HG02571 (cell line): Measurements from ENCODE around the gene MYL7.

Experiments used
- ATAC-seq: cut with Tn5 transposase; IDR thresholded peaks from one replicate; pipeline ENCODE4 v1.9.1; 2021; ENCODE audit warnings: mild to moderate bottlenecking, moderate library complexity; ENCODE audit not compliant: unreplicated experiment

The MYL7 gene

DNA sequence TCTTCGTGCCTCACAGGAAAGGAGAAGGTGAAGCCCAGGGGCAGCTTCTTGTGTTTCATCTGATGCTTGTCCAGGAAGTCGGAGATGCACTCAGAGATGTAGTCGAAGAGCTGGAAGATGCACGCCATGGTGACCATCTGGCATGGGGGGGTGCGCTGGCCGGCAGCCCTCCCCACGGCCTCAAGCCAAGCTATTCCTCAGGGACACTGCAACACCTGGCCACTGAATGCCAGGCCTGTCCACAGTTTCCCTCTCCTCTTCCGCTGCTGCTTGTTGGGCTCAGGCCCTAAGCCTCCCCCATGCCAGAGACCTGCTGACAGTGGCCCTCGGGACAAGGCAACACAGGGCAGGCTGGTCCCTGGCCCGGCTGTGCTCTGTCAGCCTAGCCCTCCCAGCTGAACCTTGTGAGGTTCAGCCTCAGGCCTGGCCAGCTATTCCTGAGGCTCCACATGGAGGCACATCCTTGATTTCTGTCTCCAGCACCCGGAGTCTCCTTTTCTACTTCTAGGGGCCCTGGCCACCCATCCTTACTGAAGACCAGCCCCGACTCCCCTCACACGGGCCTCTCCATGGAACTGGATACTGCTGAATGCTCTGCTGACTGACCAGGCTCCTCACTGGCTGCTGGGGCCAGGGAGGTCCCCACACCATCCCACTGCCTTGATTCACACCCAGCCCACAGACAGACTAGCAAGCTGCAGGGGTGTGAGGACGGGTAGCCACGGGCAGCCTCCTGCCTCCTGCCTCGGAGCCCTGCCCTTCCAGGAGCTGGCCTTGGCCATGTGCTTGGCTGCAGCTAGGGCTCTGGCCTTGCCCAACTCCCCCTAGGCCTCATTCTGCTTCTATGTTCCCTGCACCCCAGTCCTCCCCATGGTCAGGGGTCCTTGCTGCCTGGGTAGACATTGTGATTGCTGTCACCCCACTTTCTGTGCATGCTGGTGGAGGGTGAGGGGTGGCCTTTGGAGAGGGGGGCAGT is 10.1 kb upstream of the MYL7 start:
- ATAC-seq, result no peak

DNA sequence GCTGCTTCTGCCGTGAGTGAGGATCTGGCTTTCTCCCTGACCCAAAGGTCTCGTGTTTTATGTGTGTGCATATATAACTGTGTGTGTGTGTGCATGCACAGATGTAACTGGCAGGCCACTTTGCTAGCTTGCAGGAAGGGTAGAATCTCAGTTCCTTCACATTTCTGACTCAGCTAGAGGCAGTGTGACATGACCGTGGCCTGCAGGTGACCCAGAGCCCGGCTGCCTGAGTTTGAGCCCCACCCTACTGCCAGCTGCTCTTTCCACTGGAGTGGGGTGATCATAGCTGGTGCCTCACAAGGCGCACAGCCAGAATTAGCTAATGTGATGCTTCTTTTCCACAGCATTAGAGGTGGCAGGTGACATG is 9.3 kb upstream of the MYL7 start:
- ATAC-seq, result no peak

DNA sequence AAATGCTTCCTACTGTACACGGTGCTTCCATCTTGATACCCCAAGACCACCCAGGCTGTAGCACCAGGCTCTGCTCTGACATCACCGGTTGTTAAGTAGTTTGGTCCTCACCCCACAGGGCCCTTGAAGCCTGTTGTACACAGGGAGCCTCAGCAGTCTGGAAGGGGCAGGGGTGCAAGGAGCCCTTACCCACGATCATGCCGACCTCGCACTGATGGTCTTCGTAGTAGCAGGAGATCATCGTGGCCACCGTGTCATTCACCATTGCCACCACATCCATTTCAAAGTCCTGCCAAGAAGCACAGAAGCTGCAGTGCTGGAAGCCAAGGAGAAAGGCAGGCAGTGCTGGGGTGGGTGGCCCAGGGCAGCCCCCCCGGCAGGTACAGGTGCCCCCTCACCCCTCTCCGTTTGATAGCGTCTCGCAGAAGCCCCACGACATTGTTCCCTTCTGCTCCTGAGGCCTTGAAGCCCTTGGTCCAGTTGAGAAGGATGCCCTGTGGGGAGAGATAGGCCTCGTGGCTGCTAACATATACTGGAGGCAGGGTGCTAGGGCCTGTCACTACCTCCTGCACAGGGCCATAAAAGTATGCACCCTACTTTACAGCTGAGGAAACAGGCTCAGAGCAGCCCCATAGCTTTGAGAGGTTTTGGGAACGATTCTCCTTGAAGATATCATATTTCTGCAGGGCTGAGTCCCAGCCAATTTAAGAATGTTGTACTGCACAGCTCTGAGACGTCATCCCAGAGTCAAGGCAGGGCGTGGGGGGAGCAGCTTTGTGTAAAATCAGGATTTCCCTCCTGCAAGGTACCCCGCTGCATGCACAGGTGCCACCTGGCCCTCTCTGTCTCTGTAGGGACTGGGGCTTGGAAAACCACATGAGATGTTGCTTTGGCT is 8.7 kb upstream of the MYL7 start:
- no peak for ATAC-seq

DNA sequence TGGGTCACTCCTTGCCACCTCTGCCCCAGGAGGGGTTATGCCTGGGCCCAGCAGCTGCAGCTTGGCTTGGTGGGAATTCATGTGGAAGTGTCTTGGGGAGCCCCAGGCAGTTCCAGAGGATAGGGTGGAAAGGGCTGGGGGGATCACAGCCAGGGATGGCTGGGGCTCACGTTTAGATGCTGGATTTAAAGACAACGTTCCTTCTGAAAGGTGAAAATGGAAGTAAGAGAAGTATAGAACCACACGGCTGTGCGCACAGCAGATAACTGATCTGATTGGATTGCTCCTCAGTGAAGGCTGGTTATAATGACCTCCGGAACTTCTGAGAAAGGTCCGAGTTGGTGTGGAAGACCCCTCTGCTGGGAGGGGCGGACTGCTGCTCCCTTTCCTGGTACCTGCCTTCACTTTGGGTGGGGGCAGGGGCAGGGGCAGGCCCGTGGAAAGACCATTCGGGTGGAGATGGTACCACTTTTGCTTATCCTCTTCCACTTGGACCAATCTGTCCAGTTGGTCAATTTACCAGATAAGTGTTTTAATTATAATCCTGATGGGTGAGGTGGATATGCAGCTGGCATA is 7.9 kb upstream of the MYL7 start:
- no peak for ATAC-seq

DNA sequence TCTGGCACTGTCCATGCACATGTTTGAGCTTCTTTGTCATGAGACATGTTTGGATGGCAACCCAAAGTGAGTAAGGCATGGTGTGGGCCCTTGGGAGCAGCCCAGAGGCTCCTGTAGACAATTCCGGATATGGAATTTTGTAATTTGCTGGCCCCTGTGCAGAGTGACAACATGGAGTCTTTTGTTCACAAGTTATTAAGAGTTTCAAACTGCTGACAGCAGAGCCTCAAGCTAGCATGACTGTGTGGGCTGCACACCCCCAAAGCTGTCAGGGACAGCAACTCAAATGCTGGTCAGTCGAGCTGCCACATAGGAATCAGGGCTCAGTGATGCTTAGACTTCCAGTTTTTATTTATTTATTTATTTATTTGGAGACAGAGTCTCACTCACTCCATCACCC is 7.0 kb upstream of the MYL7 start:
- ATAC-seq, result no peak

DNA sequence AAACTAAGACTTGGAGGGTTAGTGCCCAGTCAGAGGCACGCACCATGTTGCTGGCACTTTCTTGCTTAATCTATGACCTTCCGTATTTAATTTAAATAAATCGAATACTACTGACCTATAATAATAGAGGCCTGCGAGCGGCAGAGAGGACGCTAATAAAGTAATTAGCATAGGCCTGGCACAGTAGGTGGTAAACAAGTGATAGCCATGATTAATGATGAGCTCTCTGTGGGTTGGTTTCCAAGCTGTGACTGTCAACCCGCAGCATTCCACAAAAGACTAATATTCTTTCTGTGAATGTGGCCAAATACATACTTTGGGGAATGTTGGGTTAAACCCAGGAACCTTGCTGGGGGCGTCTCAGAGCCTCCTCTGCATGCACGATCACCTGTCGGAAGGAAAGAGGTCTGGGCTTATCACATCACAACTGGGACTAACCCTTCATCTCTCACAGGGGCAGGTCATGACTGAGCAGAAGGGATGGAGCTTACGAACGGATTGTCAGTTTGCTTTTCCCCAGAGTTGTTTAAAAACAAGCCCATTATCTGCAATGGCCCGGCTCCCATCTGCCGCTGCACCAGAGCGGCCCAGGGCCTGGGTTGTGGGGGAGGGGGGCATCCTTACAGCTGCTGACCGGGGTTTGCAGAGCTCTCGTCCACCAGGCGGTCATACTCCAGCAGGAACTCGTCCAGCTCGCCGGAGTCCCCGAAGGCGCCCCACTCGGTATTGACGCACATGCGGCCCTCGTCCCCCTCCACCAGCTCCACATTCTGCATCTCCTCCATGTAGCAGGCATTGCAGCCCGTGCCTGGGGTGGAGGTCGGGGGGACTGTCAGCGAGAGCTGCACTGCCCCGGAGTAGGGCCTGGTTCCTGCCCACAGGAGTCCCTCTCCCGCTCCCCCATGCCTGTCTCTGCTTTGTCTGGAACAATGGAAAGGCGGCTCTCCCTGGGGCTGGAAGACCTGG is 6.2 kb upstream of the MYL7 start:
- ATAC-seq, result no peak

DNA sequence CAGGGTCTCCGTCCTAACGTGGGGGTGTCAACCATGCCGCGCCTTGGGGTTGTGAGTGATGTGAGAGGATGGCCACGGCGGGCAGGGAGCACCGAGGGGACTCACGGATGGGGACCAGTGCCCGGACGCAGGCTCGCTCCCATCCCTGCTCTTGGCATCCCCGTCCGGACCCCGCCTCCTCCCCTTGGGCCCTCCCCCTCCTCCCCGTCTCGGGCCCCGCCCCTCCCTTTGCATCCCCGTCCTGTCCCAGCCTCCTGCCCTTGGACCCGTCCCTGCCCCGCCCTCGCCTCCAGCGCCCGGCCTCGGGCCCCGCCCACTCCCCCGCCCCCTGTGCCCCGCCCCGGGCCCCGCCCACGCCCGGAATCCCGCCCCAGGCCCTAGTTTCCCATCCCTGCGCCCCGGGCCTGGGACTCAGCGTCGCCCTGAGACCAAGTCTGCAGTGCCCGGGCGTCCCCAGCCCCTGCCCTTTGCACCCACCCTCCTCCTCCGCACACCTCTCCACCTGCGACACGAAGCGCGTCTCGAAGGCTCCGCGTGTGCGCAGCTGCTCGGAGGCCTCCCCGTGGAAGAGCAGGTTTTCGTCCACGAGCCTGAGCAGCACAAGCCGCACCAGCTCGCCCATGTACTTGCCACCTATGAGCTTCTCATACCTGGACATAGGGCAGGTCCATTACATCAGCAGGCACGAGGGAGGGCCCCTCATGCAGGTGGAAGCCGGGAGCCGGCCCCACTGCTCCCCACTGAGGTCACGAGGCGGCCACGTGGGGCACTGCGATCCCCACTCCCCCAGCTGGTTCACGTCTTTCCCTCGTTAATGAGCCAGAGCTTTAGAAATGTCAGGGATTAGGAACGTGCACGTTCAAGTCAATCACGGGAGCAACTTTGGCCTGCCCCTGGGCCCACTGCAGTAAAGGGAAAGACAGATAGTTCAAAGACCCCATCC is 5.1 kb upstream of the MYL7 start:
- ATAC-seq, result no peak

DNA sequence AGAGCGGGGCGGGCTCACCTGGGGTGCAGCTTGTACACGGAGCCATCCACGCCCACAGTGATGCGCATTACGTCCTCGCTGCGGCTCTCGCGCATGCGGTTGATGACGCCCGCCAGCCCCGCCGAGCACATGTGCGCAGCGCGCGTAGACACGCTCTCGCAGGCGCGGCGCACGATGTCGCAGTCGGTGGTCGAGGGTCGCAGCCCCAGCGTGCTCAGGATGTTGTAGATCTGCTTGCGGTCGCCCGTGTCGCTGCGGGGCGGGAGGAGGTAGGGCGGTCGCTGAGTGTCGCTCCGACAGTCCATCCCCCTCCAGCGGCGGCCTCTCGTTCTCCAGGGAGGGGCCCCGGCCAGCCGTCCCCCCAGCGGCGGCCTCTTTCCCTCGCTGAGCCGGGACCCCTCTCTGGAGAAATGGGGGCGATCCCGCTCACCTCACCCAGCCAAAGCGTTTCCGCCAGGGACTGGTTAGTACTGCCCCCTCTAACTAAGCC is 4.4 kb upstream of the MYL7 start:
- ATAC-seq, result no peak

DNA sequence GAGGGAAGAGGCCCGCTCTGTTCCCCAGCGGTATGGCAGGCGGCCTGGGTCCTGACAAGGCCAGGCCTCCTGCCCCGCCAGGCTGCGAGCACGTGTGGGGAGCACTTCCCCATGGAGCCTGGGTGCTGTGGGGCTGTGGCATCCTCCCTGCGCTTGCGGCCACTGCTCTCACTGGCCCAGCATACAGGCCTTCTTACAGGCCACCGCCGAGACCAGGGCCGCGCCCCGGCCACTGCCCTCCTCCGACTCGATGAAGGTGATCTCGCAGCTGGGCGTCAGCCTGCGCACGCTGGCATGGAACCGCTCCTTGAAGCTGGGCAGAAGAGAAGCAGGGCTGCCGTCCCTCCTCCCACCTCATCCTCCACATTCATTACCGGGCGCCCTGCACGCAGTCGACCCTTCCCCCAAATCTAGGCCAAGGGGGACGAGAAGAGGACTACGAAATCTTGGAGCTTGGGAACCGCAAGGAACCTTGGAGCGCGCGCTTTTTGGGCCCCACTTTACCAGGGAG is 3.9 kb upstream of the MYL7 start:
- no peak for ATAC-seq

DNA sequence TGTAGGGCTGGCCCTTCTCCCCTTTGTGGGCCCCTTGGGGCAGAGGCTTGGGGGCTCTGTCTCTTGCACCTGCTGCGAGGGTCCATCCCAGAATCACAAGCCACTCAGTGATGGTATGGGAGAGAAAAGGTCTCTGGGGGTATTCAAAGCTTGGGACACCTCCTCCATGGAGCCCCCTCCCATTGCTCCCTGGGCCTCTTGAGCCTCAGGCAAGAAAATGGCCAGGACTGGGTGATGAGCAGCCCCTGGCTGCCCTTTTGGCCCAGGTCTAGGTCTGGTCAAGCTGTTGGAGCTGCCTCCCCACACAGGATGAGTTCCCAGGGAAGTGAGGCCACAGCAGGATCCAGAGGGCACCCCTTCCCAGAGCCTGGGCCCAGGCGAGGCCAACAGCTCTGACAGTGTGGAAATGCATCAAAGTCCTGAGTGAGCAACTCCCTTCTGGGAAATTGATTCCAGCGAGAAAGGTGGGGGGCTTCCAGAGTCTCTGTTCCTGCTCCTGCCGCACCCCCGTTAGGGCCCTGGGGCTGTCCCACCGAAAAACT is 3.4 kb upstream of the MYL7 start:
- no peak for ATAC-seq

DNA sequence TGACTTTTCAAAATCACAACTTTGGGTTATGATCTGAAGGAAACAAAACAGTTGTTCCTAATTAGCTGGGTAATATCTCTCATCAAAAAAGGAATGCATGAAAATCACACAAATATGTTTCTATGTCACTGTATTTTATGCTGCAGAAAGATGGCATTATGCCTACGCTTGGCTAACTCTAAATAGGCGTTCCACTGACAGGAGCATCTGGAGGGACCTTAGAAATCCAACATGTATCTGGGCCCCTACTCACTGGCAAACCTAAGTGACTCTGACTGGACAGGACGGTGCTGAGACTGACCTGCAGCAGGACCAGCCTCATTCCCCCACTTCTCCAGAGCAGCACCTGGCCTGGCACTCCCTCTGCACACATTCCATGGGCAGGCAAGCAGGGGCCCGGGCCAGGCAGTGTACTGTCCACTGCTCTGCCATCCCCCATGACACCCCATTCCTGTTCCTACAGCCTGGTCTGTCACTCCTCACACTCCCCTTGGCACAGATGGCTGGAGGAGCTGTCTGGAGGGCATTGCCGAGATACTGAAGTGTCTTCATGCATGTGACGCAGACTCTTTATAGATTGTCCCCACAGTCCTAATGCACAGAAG is 2.6 kb upstream of the MYL7 start:
- no peak for ATAC-seq

DNA sequence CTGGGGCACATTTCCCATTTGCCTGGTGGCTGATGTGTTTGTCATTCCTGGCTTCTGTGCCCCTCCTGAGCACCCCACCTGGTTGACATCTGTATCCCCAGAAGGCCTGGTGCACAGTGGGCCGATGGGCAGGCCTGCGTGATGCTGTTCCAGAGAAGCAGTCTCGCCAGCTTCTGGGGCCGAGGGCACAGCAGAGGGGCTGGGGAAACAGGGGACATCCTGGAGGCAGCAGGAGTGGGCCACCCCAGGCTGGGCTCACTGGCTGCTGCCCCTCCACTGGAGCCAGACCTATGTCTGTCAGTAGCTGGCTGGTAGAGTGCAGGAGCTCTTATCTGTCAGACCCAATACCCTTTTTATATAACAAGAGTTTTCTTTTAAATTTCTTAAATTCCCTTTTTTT is 896 bp upstream of the MYL7 start:
- no peak for ATAC-seq

DNA sequence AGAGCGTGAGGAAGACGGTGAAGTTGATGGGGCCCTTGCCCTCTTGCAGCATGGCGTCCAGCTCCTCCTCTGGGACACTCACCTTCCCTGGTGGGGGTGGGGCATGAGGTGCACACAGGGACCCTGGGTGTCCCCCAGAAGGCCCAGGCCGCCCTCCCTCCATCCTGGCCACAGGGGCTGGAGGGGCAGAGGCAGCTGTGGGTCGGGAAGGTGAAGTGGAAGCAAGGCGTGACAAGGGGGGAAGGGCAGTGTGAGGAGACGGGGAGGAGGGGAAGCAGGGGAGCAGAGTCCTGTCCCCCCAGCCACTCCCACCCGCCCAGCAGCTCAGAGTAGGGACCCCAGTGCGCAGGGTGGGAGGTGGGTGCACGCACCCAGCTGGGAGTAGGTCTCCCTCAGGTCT is 791 bp downstream of the MYL7 start:
- no peak for ATAC-seq

DNA sequence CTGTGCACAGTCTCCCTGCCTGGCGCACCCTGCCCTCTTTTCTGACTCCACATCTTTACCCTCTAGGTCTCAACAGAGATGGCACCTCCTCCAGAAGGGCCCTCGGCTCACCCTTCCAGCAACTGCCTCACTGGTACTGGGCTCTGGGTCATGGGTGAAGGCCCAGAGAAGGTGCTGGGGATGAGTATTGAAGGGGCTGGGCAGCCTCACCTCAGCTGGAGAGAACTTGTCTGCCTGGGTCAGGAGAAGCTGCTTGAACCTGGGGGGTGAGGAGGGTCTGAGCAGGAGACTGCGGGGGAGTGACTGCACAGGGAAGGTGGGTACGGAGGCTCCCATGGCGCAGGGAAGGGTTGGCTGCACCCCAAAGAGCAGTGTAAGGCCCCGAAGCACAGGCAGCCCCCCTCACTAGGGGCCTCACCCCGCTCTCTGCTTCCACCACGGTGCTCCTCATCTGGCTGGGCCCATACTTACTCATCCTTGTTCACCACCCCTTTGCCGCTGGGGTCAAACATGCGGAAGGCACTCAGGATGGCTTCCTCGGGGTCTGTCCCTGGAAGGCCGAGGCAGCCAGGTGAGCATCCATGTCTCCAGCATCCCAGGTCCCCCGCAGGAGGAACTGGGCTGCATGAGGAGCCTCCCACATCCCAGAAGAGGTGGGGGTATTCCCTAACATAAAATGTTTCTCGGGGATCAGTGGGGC is 1.7 kb downstream of the MYL7 start:
- ATAC-seq, result no peak

DNA sequence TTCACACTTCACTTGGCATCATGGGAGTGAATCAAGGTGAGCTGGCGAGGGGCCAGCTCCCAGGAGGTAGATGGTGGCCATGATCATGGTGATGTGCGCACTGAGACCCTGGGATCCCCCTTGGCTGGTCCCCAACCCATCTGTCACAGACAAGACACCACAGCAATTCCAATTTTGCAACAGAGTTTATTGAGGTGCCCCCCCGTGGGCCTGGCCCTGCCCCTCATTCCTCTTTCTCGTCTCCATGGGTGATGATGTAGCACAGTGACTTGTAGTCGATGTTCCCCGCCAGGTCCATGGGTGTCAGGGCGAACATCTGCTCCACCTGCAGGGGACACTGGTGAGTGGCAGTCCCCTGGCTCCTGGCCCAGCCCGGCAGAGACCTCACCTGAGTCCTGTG is 2.4 kb downstream of the MYL7 start:
- ATAC-seq, result no peak

DNA sequence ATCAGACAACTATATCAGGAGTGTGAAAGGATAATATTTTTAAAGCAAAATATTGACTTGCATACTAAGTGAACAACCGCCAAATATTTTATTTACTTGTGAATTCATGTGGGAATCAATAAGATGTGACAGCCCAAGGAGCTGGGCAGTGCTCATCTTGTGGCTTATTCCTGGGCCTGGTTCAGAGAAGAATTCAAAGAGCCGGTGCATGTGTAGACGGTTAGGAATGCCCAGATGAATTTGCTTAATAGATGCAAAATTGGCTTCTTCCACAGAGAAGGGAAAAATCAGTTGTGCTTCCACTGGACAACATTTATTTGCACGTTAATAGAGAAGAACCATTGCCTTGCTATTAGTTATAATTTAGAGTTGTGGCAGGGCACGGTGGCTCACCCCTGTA is 4.4 kb downstream of the MYL7 start:
- ATAC-seq, result no peak

DNA sequence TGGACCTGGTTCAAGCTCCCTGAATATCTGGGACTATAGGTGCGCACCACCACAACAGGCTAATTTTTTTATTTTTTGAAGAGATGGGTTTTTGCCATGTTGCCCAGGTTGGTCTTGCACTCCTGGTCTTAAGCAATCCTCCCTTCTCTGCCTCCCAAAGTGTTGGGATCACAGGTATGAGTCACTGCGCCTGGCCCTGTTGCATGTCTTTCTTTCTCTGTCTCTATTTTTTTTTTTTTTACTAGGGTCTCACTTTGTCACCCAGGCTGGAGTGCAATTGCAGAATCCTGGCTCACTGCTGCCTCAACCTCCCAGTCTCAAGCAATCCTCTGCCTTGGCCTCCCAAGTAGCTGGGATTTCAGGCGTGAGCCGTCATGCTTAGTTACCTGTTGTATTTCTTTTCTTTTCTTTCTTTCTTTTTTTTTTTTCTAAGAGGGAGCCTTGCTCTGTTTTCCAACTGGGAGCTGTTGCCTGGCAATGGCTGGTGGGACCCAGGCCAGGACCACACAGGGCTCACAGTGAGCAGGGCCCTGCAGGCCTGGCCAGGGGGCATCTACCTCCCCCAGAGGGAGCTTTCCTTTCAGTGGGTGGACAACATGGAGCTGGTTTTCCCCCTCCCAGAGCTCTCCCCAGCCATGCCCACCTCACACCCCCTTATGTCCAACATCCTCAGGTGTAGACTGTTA is 6.0 kb downstream of the MYL7 start:
- ATAC-seq, result no peak
